Suprapubic skin (tissue), 4 donors: ENCODE data around the gene GPD1L. TPM values are rescaled to one million over a fixed set of nuclear protein-coding genes. Genes with fewer than 3 reads are reported as not detected.

ENCODE experiments used
- DNase-seq, 2 donors: peaks; one replicate each; pipeline ENCODE4 v3.0.0-alpha.2; 2019; ENCODE audit warnings: low spot score in 2 of 2
- H3K27ac ChIP-seq: fragments of 200-600 bp; sonication (generic); one replicate; pipeline ENCODE4 v1.5.1; 2019
- H3K27me3 ChIP-seq: fragments of 200-600 bp; sonication (generic); one replicate; pipeline ENCODE4 v1.5.1; 2019
- H3K36me3 ChIP-seq: fragments of 200-600 bp; sonication (generic); one replicate; pipeline ENCODE4 v1.5.1; 2019
- H3K4me1 ChIP-seq: fragments of 200-600 bp; sonication (generic); one replicate; pipeline ENCODE4 v1.5.1; 2019
- H3K4me3 ChIP-seq: fragments of 200-600 bp; sonication (generic); one replicate; pipeline ENCODE4 v1.5.1; 2019; ENCODE audit warnings: mild to moderate bottlenecking
- H3K9me3 ChIP-seq: fragments of 200-600 bp; sonication (generic); one replicate; pipeline ENCODE4 v1.5.1; 2019
- CTCF ChIP-seq, 2 donors: fragments of 200-600 bp in 1 of 2; fragments of 450-650 bp in 1 of 2; sonication (generic) in 1 of 2; IDR thresholded peaks; one replicate each; pipeline ENCODE4 v1.5.1; 2016 to 2019; ENCODE audit warnings: antibody characterized with exemption in 2 of 2, mild to moderate bottlenecking in 1 of 2, moderate library complexity in 1 of 2
- EP300 ChIP-seq: sonication (generic); formaldehyde crosslinking; IDR thresholded peaks from one replicate; pipeline ENCODE4 v1.6.1; 2017; ENCODE audit warnings: antibody characterized with exemption
- POLR2A ChIP-seq, 2 donors: fragments of 450-650 bp; IDR thresholded peaks; one replicate each; pipeline ENCODE4 v1.6.1; 2017; ENCODE audit warnings: antibody characterized with exemption in 2 of 2, mild to moderate bottlenecking in 2 of 2, moderate library complexity in 2 of 2
- POLR2AphosphoS5 ChIP-seq, 3 donors: sonication (generic); formaldehyde crosslinking; IDR thresholded peaks; one replicate each; pipeline ENCODE4 v1.6.1; 2017; ENCODE audit warnings: antibody characterized with exemption in 3 of 3
- WGBS: methylation state at CpG from one replicate; pipeline ENCODE4 v1.1.5; 2018; 5-methylcytosine and 5-hydroxymethylcytosine counted together
- total RNA-seq, 4 donors: library from RNA; depleted of rRNA; stranded (reverse); fragments of >200 nt; gene quantifications; one replicate each; pipeline ENCODE4 v1.1.0, GENCODE V29; 2016

The GPD1L gene
- total RNA-seq, 4 donors from 2014 or later: 21.4 to 79.9 (median 28.5) TPM

- Histone ChIP-seq H3K27me3 (no peaks in the 10 kb centered on the region), H3K36me3 (no peaks in the 10 kb centered on the region), H3K9me3 (no peaks in the 10 kb centered on the region), H3K4me1 (no peaks in the 10 kb centered on the region), H3K4me3 (no peak overlapping the region), H3K27ac (no peak overlapping the region)
- TF ChIP-seq EP300 (no peak), POLR2AphosphoS5 (IDR thresholded peaks at IDR 0.05) (no peak), POLR2A (IDR thresholded peaks at IDR 0.05) (no peak), CTCF (IDR thresholded peaks at IDR 0.05) (no peak)
- DNase-seq: no peak
Measured at GRCh38 chr3:32193101-32193500, 86.7 kb downstream of the GPD1L start.

- Histone ChIP-seq H3K36me3 (no peaks in the 10 kb centered on the region), H3K9me3 (no peaks in the 10 kb centered on the region), H3K27me3 (no peaks in the 10 kb centered on the region), H3K4me1 (no peaks in the 10 kb centered on the region), H3K4me3 (no peak overlapping the region), H3K27ac (no peak overlapping the region)
- DNase-seq: no peak
- TF ChIP-seq POLR2AphosphoS5 (IDR thresholded peaks at IDR 0.05) (no peak), EP300 (no peak)
- WGBS: 100% methylated on average over 1 of the region's 1 CpG
Measured at GRCh38 chr3:32194653-32195052, 88.2 kb downstream of the GPD1L start.

- DNase-seq: no peak
- H3K27ac ChIP-seq: no peak overlapping the region
- H3K4me3 ChIP-seq: no peak overlapping the region
- no peaks in the 10 kb centered on the region for H3K27me3 ChIP-seq
- no peaks in the 10 kb centered on the region for H3K9me3 ChIP-seq
- no peak for TF ChIP-seq EP300
- TF ChIP-seq POLR2A (IDR thresholded peaks at IDR 0.05): no peak
- TF ChIP-seq CTCF (IDR thresholded peaks at IDR 0.05): no peak
- no peak for TF ChIP-seq POLR2AphosphoS5 (IDR thresholded peaks at IDR 0.05)
- H3K36me3 ChIP-seq: no peaks in the 10 kb centered on the region
- no peaks in the 10 kb centered on the region for H3K4me1 ChIP-seq
- 84% methylated on average over 4 of the region's 4 CpGs for WGBS
Measured at GRCh38 chr3:32195995-32196540, 89.6 kb downstream of the GPD1L start.

- Histone ChIP-seq H3K27me3 (no peaks in the 10 kb centered on the region), H3K36me3 (no peaks in the 10 kb centered on the region), H3K4me1 (no peaks in the 10 kb centered on the region), H3K27ac (no peak overlapping the region), H3K9me3 (no peaks in the 10 kb centered on the region), H3K4me3 (no peak overlapping the region)
- no peak for TF ChIP-seq POLR2A (IDR thresholded peaks at IDR 0.05)
- no peak for TF ChIP-seq CTCF (IDR thresholded peaks at IDR 0.05)
- WGBS: 89% methylated on average over 1 of the region's 1 CpG
- no peak for DNase-seq
Measured at GRCh38 chr3:32197991-32198390, 91.6 kb downstream of the GPD1L start.

GRCh38 chr3:32198714-32199113, 92.3 kb downstream of the GPD1L start:
- TF ChIP-seq POLR2A (IDR thresholded peaks at IDR 0.05): no peak
- TF ChIP-seq CTCF (IDR thresholded peaks at IDR 0.05): no peak
- TF ChIP-seq POLR2AphosphoS5 (IDR thresholded peaks at IDR 0.05): no peak
- TF ChIP-seq EP300: no peak
- WGBS: 83% methylated on average over 3 of the region's 3 CpGs
- Histone ChIP-seq H3K4me3 (no peak overlapping the region), H3K27ac (no peak overlapping the region), H3K27me3 (no peaks in the 10 kb centered on the region), H3K36me3 (no peaks in the 10 kb centered on the region), H3K9me3 (no peaks in the 10 kb centered on the region), H3K4me1 (no peaks in the 10 kb centered on the region)
- DNase-seq: no peak

- DNase-seq: no peak
- 54% methylated on average over 7 of the region's 7 CpGs for WGBS
- Histone ChIP-seq H3K4me3 (no peak overlapping the region), H3K9me3 (no peaks in the 10 kb centered on the region), H3K36me3 (no peaks in the 10 kb centered on the region), H3K27ac (peak overlapping the region; percentile 16), H3K27me3 (no peaks in the 10 kb centered on the region), H3K4me1 (no peaks in the 10 kb centered on the region)
- no peak for TF ChIP-seq POLR2A (IDR thresholded peaks at IDR 0.05)
- TF ChIP-seq POLR2AphosphoS5 (IDR thresholded peaks at IDR 0.05): no peak
- no peak for TF ChIP-seq EP300
- no peak for TF ChIP-seq CTCF (IDR thresholded peaks at IDR 0.05)
Measured at GRCh38 chr3:32200490-32200889, 94.1 kb downstream of the GPD1L start.
